ENCODE data around the gene HSD3B2.

HSD3B2 gene

GRCh38 chr1:119404736-119405135 is 10.2 kb upstream of the HSD3B2 start:
- no peak for DNase-seq

DNA sequence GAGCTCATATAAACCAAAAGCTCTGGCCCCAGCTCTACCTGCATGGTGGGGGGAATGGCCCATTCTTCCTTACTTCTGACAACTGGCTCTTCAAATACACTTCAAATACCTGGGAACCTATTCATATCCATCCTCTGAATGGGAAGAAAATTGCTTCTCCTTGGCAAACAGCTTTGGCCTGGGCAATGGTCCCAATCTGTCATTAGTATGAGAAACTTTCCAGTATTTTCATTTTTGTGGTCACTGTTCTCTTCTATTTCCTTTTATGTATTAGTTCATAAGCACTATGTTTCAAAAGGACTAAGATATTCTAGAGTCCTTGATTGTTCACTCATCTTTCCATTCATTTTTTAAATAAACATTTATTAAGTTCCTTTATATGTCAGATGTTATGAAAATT is 5.2 kb upstream of the HSD3B2 start:
- DNase-seq: no peak

GRCh38 chr1:119410961-119411360 is 4.0 kb upstream of the HSD3B2 start:
- no peak for DNase-seq

DNA sequence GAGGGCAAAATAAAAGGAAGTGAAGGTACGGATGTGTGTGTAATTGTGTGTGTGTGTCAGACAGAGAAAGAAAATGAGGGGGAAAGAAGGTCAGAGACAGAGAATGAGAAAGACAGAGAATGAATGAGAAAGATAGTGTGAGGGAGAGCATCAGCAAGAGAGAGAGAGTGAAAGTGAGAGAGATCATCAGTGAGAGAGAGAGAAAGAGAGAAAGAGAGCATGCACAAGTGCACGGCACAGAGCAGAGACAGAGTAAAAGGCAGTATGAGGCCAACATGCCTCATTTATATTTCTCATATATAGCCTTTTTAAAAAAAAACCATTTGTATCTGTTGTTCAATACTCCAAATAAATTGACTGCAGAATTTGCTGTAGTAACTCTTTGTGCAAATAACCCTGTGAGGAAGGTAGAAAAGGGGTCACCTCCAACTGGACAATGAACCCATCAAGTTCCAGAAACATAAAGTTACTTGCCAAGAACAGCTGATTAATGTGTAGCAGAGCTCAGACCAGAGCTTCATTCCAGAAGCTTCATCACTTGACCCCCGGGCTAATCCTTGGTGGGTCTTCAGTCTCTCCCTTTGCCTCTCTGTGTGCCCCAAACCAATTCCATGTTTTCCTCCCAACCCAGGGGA is 1.2 kb downstream of the HSD3B2 start:
- DNase-seq: no peak

GRCh38 chr1:119419109-119419508 is 4.2 kb downstream of the HSD3B2 start:
- DNase-seq: no peak

DNA sequence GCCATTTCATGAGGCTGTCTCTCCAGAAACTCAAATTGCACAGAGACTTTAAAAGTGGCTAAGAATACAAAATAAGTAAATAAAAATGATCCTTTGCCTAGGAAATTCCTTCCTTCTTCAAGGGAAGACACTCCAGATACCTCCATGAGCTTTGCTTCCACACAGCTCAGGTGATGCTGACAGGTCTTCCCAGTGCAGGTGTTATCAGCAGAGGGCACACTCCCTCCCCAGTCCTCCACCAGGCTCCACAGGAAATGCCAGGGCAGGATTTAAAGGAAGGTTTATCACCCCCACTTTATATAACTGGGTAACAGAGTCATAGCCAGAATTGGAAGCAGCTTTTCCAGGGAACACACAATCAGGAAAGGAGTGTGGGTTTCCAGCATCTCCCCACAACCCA is 5.7 kb downstream of the HSD3B2 start:
- DNase-seq: no peak

GRCh38 chr1:119422631-119423030 is 7.7 kb downstream of the HSD3B2 start:
- DNase-seq: no peak

GRCh38 chr1:119428991-119429390 is 14.0 kb downstream of the HSD3B2 start:
- no peak for DNase-seq

GRCh38 chr1:119429687-119430086 is 14.7 kb downstream of the HSD3B2 start:
- no peak for DNase-seq

- no peak for DNase-seq
These were observed 15.5 kb downstream of the HSD3B2 start for GRCh38 chr1:119430486-119430885.

- DNase-seq: no peak
These were observed 16.9 kb downstream of the HSD3B2 start for GRCh38 chr1:119431836-119432235.

GRCh38 chr1:119435052-119435451 is 20.1 kb downstream of the HSD3B2 start:
- DNase-seq: no peak

DNA sequence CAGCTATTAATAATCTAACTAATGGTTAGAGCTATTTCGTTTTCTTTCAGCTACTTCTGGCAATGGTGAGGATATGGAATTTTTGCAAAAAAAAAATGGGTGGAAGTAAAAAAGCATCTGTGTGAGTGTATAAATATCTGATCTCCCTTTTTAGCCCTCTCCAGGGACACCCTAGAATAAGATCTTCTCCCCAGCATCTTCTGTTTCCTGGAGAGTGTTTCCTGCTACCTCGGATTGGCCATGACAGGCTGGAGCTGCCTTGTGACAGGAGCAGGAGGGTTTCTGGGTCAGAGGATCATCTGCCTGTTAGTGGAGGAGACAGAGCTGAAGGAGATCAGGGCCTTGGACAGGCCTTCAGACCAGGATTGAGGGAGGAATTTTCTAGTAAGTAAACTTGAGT is 23.8 kb downstream of the HSD3B2 start:
- no peak for DNase-seq

DNA sequence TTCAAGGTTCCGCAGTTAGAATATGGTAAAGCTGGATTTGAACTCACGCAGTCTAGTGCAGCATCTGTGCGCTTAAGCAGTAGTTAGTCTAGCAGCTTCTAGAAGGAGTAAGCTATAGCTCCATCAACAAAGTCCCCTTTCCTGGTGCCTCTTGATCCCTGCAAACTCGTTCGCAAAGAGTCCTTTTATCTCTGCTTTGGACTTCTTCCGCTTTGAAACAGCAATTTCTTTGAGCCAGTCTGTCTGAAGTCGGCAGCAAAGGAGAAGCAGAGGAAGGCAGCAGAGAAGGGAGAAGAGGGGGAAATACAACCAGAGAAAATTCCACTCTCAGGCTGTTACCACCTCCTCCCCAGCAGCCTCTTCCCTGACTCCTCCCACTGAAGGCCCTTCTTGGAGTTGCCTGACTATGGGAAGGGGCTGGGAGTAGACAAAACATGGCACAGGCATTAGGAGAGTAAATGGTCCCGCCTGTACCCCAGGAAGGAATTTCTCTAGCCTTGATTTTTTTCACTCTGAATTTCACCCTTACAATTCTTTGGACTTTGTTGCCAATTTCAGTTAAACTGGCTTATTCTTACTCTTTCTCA is 25.9 kb downstream of the HSD3B2 start:
- no peak for DNase-seq

DNA sequence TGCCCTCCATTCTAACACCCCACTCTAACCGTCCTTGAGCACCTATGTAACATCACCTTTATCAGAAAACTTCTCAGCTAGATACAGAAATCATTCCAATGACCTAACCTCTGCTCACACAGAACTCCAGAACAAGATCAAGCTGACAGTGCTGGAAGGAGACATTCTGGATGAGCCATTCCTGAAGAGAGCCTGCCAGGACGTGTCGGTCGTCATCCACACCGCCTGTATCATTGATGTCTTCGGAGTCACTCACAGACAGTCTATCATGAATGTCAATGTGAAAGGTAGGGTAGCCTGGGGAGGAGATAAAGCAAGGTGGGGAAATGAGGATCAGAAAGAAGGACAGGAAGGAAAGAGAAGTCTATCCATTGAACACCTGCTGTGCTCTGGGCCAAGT is 27.8 kb downstream of the HSD3B2 start:
- no peak for DNase-seq

DNA sequence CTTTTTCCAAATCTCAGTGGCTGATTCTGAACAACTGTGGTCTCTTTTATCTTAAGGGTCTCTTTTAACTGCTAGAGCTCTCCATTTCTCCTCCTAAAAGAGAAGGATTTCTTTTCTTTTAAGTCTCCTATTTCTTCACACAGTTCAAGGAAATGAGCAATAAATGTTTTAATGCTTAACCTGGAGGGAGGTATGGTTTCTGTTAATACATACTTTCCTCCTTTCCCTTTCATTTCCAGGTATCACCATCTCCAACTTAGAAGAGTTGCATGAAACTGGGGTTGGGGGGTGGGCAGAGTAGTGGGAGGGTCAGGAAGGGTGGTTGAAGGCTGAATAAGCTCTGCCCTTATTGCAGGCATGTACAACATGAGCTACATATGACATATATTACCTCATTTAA is 31.4 kb downstream of the HSD3B2 start:
- DNase-seq: no peak

DNA sequence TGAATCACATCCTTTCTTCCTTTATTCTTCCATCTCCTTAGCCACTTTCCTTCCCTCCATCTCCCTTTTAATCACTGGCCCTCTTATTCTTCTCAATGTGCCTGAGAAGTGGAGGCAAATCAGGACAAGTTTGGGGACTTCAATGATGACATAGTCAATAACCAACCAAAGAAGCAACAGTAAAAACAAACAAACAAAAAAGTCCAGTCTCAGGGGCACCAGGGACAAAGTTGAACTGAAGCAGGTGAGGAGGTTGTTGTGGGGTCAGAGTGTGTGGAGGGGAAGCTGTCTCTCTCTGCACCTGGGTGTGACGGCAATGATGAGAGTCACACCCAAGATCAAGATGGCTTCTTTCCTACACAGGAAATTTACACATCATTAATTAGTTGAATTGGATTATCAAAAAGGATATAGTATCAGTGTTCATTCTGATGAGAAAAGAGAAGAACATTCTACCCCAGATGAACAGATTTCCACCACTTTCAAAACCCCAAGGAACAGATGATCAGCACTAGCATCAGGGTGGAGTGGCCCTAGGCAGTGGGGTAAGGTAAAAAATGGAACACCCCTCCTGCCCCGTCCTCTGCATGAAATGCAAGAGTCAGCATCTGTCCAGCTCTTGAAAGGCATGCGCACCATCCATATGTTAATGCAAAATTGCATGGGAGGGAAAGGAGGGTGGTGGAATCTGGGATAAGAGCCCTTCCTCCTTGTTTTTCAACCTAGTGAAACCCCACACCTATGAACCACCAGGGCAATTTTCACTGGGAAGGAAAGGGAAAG is 32.6 kb downstream of the HSD3B2 start:
- no peak for DNase-seq

DNA sequence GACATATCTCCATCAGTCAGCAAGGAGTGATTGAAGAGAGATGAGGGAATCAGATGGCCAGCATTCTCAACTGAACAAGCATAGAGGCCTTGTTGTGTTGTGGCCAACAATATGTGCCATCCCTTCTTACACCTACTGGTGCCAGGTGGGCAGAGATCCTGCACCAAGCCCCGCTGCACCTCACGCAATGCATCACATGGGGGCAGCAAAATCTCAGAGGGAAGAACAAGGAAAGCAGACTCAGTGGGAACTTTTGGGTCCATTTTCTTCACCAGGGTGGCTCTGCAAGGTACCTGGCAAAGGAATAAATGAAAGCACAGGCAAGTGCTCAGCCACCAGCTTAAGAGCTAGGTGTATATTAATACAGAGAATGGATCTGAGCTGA is 33.2 kb downstream of the HSD3B2 start:
- DNase-seq: no peak

- DNase-seq: no peak
These were observed 35.0 kb downstream of the HSD3B2 start for GRCh38 chr1:119449971-119450370.

DNA sequence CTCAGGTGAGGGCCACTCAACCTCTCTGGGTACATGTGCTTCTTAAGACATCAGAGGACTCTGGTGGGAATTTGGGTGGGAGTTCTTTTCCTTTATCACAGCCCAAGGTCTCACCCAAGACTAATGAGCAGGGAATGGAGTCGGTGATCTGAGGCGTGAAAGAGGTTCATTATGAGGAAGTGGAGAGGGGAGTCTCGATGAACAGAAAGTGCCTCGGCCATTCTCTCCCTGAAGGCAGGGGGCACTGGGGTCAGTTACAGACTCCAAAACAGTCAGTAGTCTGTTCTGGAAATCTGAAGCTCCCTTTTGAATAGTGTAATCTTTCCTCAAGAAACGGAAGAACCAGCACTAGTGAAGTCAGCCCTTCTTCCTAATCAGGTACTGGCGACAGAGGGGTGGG is 36.2 kb downstream of the HSD3B2 start:
- no peak for DNase-seq

DNA sequence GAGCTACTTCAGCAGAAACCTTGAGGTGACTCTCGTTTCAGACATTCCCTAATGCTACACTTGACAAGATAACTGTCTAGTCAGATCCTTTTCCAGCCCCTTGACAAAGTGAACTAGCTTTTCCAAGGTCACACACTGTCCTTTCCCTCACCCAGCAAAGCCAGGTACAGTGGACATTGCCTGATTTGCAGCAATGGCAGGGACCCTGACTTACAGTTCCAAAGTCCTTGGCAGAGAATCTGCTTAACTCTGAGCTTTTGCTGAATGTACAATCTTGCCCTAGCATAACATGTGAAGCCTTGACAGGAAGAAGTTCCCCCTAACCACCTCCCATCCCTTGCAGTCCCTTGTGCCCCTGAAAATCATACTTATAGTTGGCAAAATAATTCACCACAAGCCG is 37.1 kb downstream of the HSD3B2 start:
- no peak for DNase-seq

DNA sequence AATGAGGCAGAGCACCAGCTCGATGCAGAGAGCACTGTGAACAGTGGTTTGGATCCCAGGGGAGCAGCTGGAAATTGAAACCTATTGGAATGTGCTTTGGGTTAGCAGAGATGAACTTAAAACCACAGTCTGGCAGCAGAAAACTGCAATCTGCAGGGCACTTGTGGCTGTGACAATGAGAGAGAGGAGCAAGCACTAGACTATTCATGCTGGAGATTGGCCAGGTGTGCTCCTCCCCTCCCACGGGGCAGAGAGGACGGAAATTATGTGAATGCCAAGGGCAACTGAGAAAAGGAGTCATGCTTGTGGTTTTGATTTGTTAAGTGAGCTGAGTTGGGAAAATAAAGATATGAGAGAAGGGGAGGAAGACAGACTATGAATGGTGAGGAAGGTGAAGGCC is 38.1 kb downstream of the HSD3B2 start:
- no peak for DNase-seq

DNA sequence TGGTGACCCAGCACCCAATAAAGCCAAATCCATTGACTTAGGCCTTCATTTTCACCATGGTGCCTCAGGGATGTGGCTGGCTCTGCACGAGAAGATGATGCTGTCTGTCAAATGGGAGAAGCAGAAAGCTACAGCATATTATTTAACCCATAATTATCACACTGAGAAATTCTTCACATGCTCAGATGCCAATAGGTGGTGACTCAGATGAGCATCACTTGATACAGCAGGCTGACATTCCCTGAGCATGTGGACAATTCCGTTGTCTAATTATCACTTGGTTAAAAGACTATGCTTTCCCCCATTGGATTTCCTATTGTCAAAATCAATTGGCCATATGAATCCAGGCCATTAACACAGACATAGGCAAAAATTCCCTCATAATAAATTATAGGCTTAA is 48.0 kb downstream of the HSD3B2 start:
- no peak for DNase-seq

GRCh38 chr1:119463569-119463968 is 48.6 kb downstream of the HSD3B2 start:
- no peak for DNase-seq

GRCh38 chr1:119466445-119466844 is 51.5 kb downstream of the HSD3B2 start:
- no peak for DNase-seq

Data from activated T-cell treated with anti-CD3 and anti-CD28 coated beads, Interleukin-2, amount 50 U/mL, for 1 hour (primary cell).